Measurements from ENCODE around the gene LAMA5. TPM values are rescaled to one million over a fixed set of nuclear protein-coding genes. Genes with fewer than 3 reads are reported as not detected.

The LAMA5 gene
- total and polyA plus RNA-seq, 2 of the 8 experiments (the other 6 are each of a cell fraction or from before 2014, with no cell fraction given), result 34.4 to 225 TPM

DNA sequence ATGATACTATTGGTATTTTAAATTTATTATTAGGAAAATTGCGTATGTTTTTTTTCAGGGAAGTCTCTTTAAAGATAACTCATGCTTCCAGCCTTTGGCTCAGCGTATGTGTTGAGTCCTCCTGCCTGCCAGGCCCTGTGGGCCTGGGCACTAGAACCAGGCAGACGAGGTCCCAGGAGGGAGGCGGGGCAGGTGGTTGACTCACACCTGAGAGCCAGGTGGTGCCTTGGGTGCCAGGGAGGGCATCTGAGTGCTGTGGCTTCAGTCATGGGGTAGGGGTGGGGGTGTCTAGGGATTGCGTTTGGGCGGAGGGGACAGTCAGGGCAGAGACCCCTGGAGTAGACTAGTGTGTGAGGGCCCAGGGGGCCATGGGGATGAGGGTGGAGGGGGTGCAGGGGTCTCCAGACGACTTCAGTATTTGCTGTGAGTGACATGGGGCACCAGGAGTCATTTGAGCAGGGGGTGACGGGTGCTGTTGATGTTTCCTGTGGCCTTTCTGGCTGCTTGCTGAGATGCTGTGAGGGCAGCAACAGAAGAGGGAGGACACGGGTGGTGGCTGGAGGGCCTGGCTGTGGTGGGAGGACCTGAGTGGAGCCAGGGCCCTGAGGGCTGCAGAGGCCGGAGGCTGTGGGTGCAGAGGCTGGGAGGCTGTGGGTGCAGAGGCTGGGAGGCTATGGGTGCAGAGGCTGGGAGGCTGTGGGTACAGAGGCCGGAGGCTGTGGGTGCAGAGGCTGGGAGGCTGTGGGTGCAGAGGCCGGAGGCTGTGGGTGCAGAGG, 79.2 kb downstream of the LAMA5 start:
- ChIA-PET CTCF (ENCODE audit: partially characterized antibody) (no interaction called here), POLR2A (ENCODE audit: partially characterized antibody) (no interaction called here)
- Histone ChIP-seq H2AK5ac (ENCODE audit: low read depth, low read length) (no peak overlapping the region), H3K18ac (ENCODE audit: extremely low read depth, low read length) (no peak overlapping the region), H3K4ac (replicated peaks; ENCODE audit: insufficient read length, low read depth, low read length) (no peak overlapping the region), H3K14ac (ENCODE audit: insufficient read length) (no peak overlapping the region), H2BK20ac (ENCODE audit: low read length) (no peak overlapping the region), H3K27ac (ENCODE audit: low read depth, low read length) (no peak overlapping the region), H2AFZ (ENCODE audit: low read length) (no peak overlapping the region), H3K79me1 (ENCODE audit: low read depth, low read length) (no peaks in the 10 kb centered on the region; the same call in 1 of the 2 replicates), H4K8ac (ENCODE audit: extremely low read depth, insufficient read depth, low read length) (no peak overlapping the region), H3K23ac (ENCODE audit: insufficient read length) (no peak overlapping the region), H3K9ac (replicated peaks in 1 of 4; ENCODE audit: extremely low read depth in 1 of 4, low read depth in 3 of 4, low read length in 3 of 4) (no peak overlapping the region), H4K91ac (replicated peaks; ENCODE audit: insufficient read length, low read length) (no peak overlapping the region), H3K56ac (replicated peaks; ENCODE audit: insufficient read length, low read depth, low read length) (no peak overlapping the region), H3K4me2 (ENCODE audit: insufficient read depth in 1 of 2, low read depth in 2 of 2, low read length in 2 of 2) (no peak overlapping the region), H3K36me3 (ENCODE audit: control insufficient read depth in 2 of 4, insufficient read depth in 4 of 4, low read length in 3 of 4) (peaks cover 5 to 29% (median 12%) of the 10 kb centered on the region in 4 experiments), H3K27me3 (replicated peaks in 1 of 4; ENCODE audit: control insufficient read depth in 3 of 4, extremely low read depth in 1 of 4, insufficient read depth in 3 of 4, low read length in 3 of 4) (no peaks in the 10 kb centered on the region), H4K20me1 (replicated peaks in 1 of 2; ENCODE audit: control insufficient read depth in 1 of 2, insufficient read depth in 2 of 2, low read length in 2 of 2) (peaks cover 0 to 7% of the 10 kb centered on the region in 2 experiments), H3K4me1 (replicated peaks in 1 of 4; ENCODE audit: control insufficient read depth in 3 of 4, insufficient read depth in 4 of 4, low read length in 3 of 4) (no peaks in the 10 kb centered on the region), H4K5ac (ENCODE audit: insufficient read length, low read depth, low read length) (no peak overlapping the region), H3K4me3 (ENCODE audit: extremely low read depth in 1 of 4, insufficient read depth in 2 of 4, low read depth in 3 of 4, low read length in 4 of 4) (no peak overlapping the region), H3K79me2 (ENCODE audit: control insufficient read depth in 1 of 2, insufficient read depth in 2 of 2, low read length in 2 of 2) (no peaks in the 10 kb centered on the region), H2BK120ac (replicated peaks; ENCODE audit: low read depth, low read length) (no peak overlapping the region), H3K9me3 (ENCODE audit: insufficient read depth in 2 of 2, low read depth in 1 of 2, low read length in 1 of 2) (no peaks in the 10 kb centered on the region), H3K23me2 (ENCODE audit: low read depth, low read length) (no peaks in the 10 kb centered on the region), H2BK5ac (ENCODE audit: low read depth, low read length) (no peak overlapping the region), H2BK12ac (ENCODE audit: low read depth, low read length) (no peak overlapping the region), H2BK15ac (ENCODE audit: low read length) (no peak overlapping the region)
- TF ChIP-seq KDM5A (IDR thresholded peaks at IDR 0.05; ENCODE audit: low read length) (no peak), E2F6 (IDR thresholded peaks at IDR 0.05) (no peak), SAP30 (IDR thresholded peaks at IDR 0.05; ENCODE audit: insufficient read depth, insufficient replicate concordance, low read length) (no peak), SP1 (IDR thresholded peaks at IDR 0.05; ENCODE audit: low read depth, low read length) (no peak), TAF7 (optimal IDR thresholded peaks at IDR 0.05; ENCODE audit: borderline replicate concordance, low read depth, low read length) (no peak), TAF1 (IDR thresholded peaks at IDR 0.05; ENCODE audit: low read depth, low read length) (no peak), CEBPB (IDR thresholded peaks at IDR 0.05; ENCODE audit: low read depth, low read length) (no peak), ATF3 (IDR thresholded peaks at IDR 0.05; ENCODE audit: insufficient read depth, low read depth, low read length) (no peak), EZH2 (IDR thresholded peaks at IDR 0.05; ENCODE audit: low read depth, low read length, severe bottlenecking) (no peak)
- FAIRE-seq, result no peak
- WGBS, 2 experiments (ENCODE audit: extremely low coverage in 1 of 2, insufficient coverage in 1 of 2, insufficient read length in 1 of 2, insufficient replicate concordance in 2 of 2, low coverage in 1 of 2, low lambda C conversion rate in 2 of 2, missing lambda C conversion rate in 1 of 2), result 88% methylated on average over 11 of the region's 12 CpGs; no CpG with 5 or more reads in 1 of the 2 experiments
- no peak for DNase-seq (ENCODE audit: low read depth in 1 of 2, low spot score in 2 of 2)

Measured in H1 (cell line).